Gastrocnemius medialis (tissue), 4 donors: ENCODE data around the gene CDK17.

ENCODE experiments used
- CTCF ChIP-seq, 5 experiments: fragments of 450-650 bp in 3 of 5; fragments of 200-600 bp in 2 of 5; sonication (generic) in 2 of 5; IDR thresholded peaks in 4 of 5; conservative IDR thresholded peaks in 1 of 5; 1 replicate in 4 of 5; 2 replicates in 1 of 5; pipeline ENCODE4 v1.5.1; 2016 to 2019; ENCODE audit warnings: antibody characterized with exemption in 5 of 5, mild to moderate bottlenecking in 3 of 5, moderate library complexity in 3 of 5
- POLR2A ChIP-seq, 2 donors: fragments of 450-650 bp; IDR thresholded peaks; one replicate each; pipeline ENCODE4 v1.6.1; 2017; ENCODE audit warnings: antibody characterized with exemption in 2 of 2, mild to moderate bottlenecking in 2 of 2, moderate library complexity in 2 of 2

GRCh38 chr12:96442906-96443305, 42.7 kb upstream of the CDK17 start:
- TF ChIP-seq CTCF (IDR thresholded peaks at IDR 0.05 in 4 of 5, conservative IDR thresholded peaks at IDR 0.05 in 1 of 5), result no peak
- TF ChIP-seq POLR2A (IDR thresholded peaks at IDR 0.05), result no peak
